H9 (cell line): ENCODE results near the gene KLF6. TPM values are rescaled to one million over a fixed set of nuclear protein-coding genes. Genes with fewer than 3 reads are reported as not detected.

ENCODE experiments used
- DNase-seq: peaks from one replicate; pipeline ENCODE4 v3.0.0-alpha.2; 2017
- H2AFZ ChIP-seq: one replicate; pipeline ENCODE4 v1.6.1; 2013; ENCODE audit warnings: mild to moderate bottlenecking, low read length, control low read depth, moderate library complexity
- H2AK5ac ChIP-seq: 2 replicates; pipeline ENCODE4 v1.6.1; 2013; ENCODE audit warnings: low read length, control low read depth, mixed read lengths; ENCODE audit not compliant: insufficient read length
- H2BK120ac ChIP-seq: one replicate; pipeline ENCODE4 v1.6.1; 2013; ENCODE audit warnings: low read depth, mild to moderate bottlenecking, low read length, control low read depth, inconsistent platforms; ENCODE audit not compliant: poor library complexity, severe bottlenecking
- H2BK12ac ChIP-seq: 2 replicates; pipeline ENCODE4 v1.6.1; 2013; ENCODE audit warnings: low read length, control low read depth, mixed read lengths, low read depth; ENCODE audit not compliant: insufficient read length
- H2BK15ac ChIP-seq: 2 replicates; pipeline ENCODE4 v1.6.1; 2013; ENCODE audit warnings: low read depth, low read length, control low read depth
- H2BK20ac ChIP-seq: one replicate; pipeline ENCODE4 v1.6.1; 2013; ENCODE audit warnings: low read depth, mild to moderate bottlenecking, low read length, control low read depth, inconsistent platforms; ENCODE audit not compliant: poor library complexity, severe bottlenecking
- H2BK5ac ChIP-seq: 2 replicates; pipeline ENCODE4 v1.6.1; 2013; ENCODE audit warnings: low read length, control low read depth, mixed read lengths; ENCODE audit not compliant: insufficient read length
- H3K14ac ChIP-seq: 2 replicates; pipeline ENCODE4 v1.6.1; 2013; ENCODE audit warnings: low read length, control low read depth; ENCODE audit not compliant: insufficient read depth
- H3K18ac ChIP-seq: 2 replicates; pipeline ENCODE4 v1.6.1; 2013; ENCODE audit warnings: low read depth, mild to moderate bottlenecking, mixed read lengths, low read length, control low read depth; ENCODE audit not compliant: insufficient read length
- H3K23ac ChIP-seq: 2 replicates; pipeline ENCODE4 v1.6.1; 2013; ENCODE audit warnings: low read length, control low read depth, mixed read lengths, low read depth; ENCODE audit not compliant: insufficient read length
- H3K23me2 ChIP-seq: 2 replicates; pipeline ENCODE4 v1.6.1; 2013; ENCODE audit warnings: low read depth, mild to moderate bottlenecking, mixed read lengths, low read length, control low read depth; ENCODE audit not compliant: insufficient read length, poor library complexity, severe bottlenecking
- H3K27ac ChIP-seq: 2 replicates; pipeline ENCODE4 v1.5.1; 2013; ENCODE audit warnings: low read length, control low read depth, mixed read lengths, low read depth; ENCODE audit not compliant: insufficient read length
- H3K27me3 ChIP-seq: 2 replicates; pipeline ENCODE4 v1.6.1; 2013; ENCODE audit warnings: low read length, control low read depth, inconsistent platforms; ENCODE audit not compliant: insufficient read depth
- H3K4ac ChIP-seq: 2 replicates; pipeline ENCODE4 v1.6.1; 2013; ENCODE audit warnings: low read depth, mild to moderate bottlenecking, control low read depth, inconsistent platforms, low read length, moderate library complexity
- H3K4me1 ChIP-seq: 2 replicates; pipeline ENCODE4 v1.6.1; 2013; ENCODE audit warnings: low read length, control low read depth, inconsistent platforms; ENCODE audit not compliant: insufficient read depth
- H3K4me2 ChIP-seq: 2 replicates; pipeline ENCODE4 v1.6.1; 2013; ENCODE audit warnings: low read length, control low read depth, mixed read lengths; ENCODE audit not compliant: insufficient read length, insufficient read depth
- H3K56ac ChIP-seq: 2 replicates; pipeline ENCODE4 v1.6.1; 2013; ENCODE audit warnings: low read depth, mild to moderate bottlenecking, mixed read lengths, low read length, control low read depth; ENCODE audit not compliant: insufficient read length
- H3K79me1 ChIP-seq: 2 replicates; pipeline ENCODE4 v1.6.1; 2013; ENCODE audit warnings: low read depth, mild to moderate bottlenecking, moderate library complexity, low read length, control low read depth, inconsistent platforms; ENCODE audit not compliant: insufficient read depth, poor library complexity, severe bottlenecking
- H3K79me2 ChIP-seq: 2 replicates; pipeline ENCODE4 v1.6.1; 2013; ENCODE audit warnings: low read length, control low read depth, inconsistent platforms; ENCODE audit not compliant: insufficient read depth
- H3K9ac ChIP-seq: 2 replicates; pipeline ENCODE4 v1.6.1; 2013; ENCODE audit warnings: low read length, control low read depth, mixed read lengths; ENCODE audit not compliant: insufficient read length; ENCODE audit errors: extremely low read depth
- H3K9me3 ChIP-seq: one replicate; pipeline ENCODE4 v1.6.1; 2013; ENCODE audit warnings: low read depth, low read length, inconsistent platforms; ENCODE audit not compliant: control insufficient read depth
- H3T11ph ChIP-seq: one replicate; pipeline ENCODE4 v1.6.1; 2013; ENCODE audit warnings: mild to moderate bottlenecking, low read length, control low read depth, inconsistent platforms
- H4K20me1 ChIP-seq: one replicate; pipeline ENCODE4 v1.6.1; 2013; ENCODE audit not compliant: control insufficient read depth, insufficient read length, insufficient read depth
- H4K5ac ChIP-seq: 2 replicates; pipeline ENCODE4 v1.6.1; 2013; ENCODE audit warnings: low read depth, mild to moderate bottlenecking, mixed read lengths, low read length, control low read depth; ENCODE audit not compliant: insufficient read length
- H4K8ac ChIP-seq: replicated peaks from 2 replicates; pipeline ENCODE4 v1.6.1; 2013; ENCODE audit warnings: low read length, control low read depth, mixed read lengths, low read depth; ENCODE audit not compliant: insufficient read length
- H4K91ac ChIP-seq: 2 replicates; pipeline ENCODE4 v1.6.1; 2013; ENCODE audit warnings: low read depth, mild to moderate bottlenecking, moderate library complexity, mixed read lengths, low read length, control low read depth; ENCODE audit not compliant: insufficient read length
- H3K27ac Mint-ChIP-seq, 3 experiments: 2 replicates in 2 of 3; 3 replicates in 1 of 3; pipeline ENCODE4 v1.8.0; 2020 to 2021; ENCODE audit warnings: mixed read lengths in 3 of 3, mild to moderate bottlenecking in 1 of 3, moderate library complexity in 1 of 3
- H3K27me3 Mint-ChIP-seq: 2 replicates; pipeline ENCODE4 v1.8.0; 2021; ENCODE audit warnings: low read depth, mild to moderate bottlenecking, moderate library complexity, mixed read lengths
- H3K36me3 Mint-ChIP-seq, 3 experiments: 2 replicates in 2 of 3; 3 replicates in 1 of 3; pipeline ENCODE4 v1.8.0; 2020 to 2021; ENCODE audit warnings: low read depth in 3 of 3, mixed read lengths in 3 of 3; ENCODE audit not compliant: insufficient read depth in 1 of 3
- H3K4me1 Mint-ChIP-seq, 2 experiments: 2 replicates each; pipeline ENCODE4 v1.8.0; 2020; ENCODE audit warnings: mixed read lengths in 2 of 2
- H3K4me3 Mint-ChIP-seq, 2 experiments: 2 replicates in 1 of 2; 3 replicates in 1 of 2; pipeline ENCODE4 v1.8.0; 2020 to 2021; ENCODE audit warnings: mild to moderate bottlenecking in 2 of 2, mixed read lengths in 2 of 2, moderate library complexity in 1 of 2
- H3K9me3 Mint-ChIP-seq, 2 experiments: 2 replicates in 1 of 2; 3 replicates in 1 of 2; pipeline ENCODE4 v1.8.0; 2020; ENCODE audit warnings: mild to moderate bottlenecking in 2 of 2, mixed read lengths in 2 of 2, moderate library complexity in 1 of 2
- WGBS: extraction: QIAGEN DNeasy Blood & Tissue Kit; methylation state at CpG from one replicate; pipeline ENCODE4 v1.1.7; 2013; ENCODE audit warnings: missing lambda C conversion rate, low lambda C conversion rate, mixed read lengths; ENCODE audit not compliant: insufficient read length; ENCODE audit errors: extremely low coverage; 5-methylcytosine and 5-hydroxymethylcytosine counted together
- total RNA-seq: library from RNA; stranded (reverse); gene quantifications from 2 replicates; pipeline ENCODE4 v1.2.1, GENCODE V29; 2021
- TF ChIP-seq, protein P1 (sequence below): fragments of 200-600 bp; sonication (generic); conservative IDR thresholded peaks from 3 replicates; pipeline ENCODE4 v1.8.0; 2021; ENCODE audit warnings: antibody characterized with exemption, mild to moderate bottlenecking

KLF6 gene
- total RNA-seq, 1 experiment from 2014 or later, result 19.3 TPM

- no peak overlapping the region for H3K27ac ChIP-seq
- H3K14ac ChIP-seq, result peak overlapping the region; percentile 74; the same call in 1 of the 2 replicates
- no peak overlapping the region for H2BK20ac ChIP-seq
- H3K9me3 ChIP-seq, result no peaks in the 10 kb centered on the region
- no CpG with 5 or more reads among the region's 76 CpGs for WGBS
- no peak overlapping the region for H3K23ac ChIP-seq
- H3K18ac ChIP-seq, result peak overlapping the region; percentile 78
- H4K8ac ChIP-seq, result no peak overlapping the region
- no peak overlapping the region for H2BK12ac ChIP-seq
- no peak overlapping the region for H2BK5ac ChIP-seq
- peaks cover 18 to 38% (median 37%) of the 10 kb centered on the region in 3 experiments for H3K36me3 Mint-ChIP-seq
- H2AK5ac ChIP-seq, result no peak overlapping the region
- peaks cover 5% of the 10 kb centered on the region for H3K79me1 ChIP-seq
- peak; percentile 98 for DNase-seq
- peaks cover 3% of the 10 kb centered on the region for H4K20me1 ChIP-seq
- peaks cover 8% of the 10 kb centered on the region; the same call in 1 of the 2 replicates for H3K4me1 ChIP-seq
- TF ChIP-seq, protein P1, sequence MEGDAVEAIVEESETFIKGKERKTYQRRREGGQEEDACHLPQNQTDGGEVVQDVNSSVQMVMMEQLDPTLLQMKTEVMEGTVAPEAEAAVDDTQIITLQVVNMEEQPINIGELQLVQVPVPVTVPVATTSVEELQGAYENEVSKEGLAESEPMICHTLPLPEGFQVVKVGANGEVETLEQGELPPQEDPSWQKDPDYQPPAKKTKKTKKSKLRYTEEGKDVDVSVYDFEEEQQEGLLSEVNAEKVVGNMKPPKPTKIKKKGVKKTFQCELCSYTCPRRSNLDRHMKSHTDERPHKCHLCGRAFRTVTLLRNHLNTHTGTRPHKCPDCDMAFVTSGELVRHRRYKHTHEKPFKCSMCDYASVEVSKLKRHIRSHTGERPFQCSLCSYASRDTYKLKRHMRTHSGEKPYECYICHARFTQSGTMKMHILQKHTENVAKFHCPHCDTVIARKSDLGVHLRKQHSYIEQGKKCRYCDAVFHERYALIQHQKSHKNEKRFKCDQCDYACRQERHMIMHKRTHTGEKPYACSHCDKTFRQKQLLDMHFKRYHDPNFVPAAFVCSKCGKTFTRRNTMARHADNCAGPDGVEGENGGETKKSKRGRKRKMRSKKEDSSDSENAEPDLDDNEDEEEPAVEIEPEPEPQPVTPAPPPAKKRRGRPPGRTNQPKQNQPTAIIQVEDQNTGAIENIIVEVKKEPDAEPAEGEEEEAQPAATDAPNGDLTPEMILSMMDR, result no peak
- peaks cover 29% of the 10 kb centered on the region; the same call in 1 of the 2 replicates for H3K79me2 ChIP-seq
- H2AFZ ChIP-seq, result no peak overlapping the region
- H3T11ph ChIP-seq, result no peak overlapping the region
- H3K9me3 Mint-ChIP-seq, result peaks cover 5% of the 10 kb centered on the region in 2 experiments; a peak in 4 of 5 replicates
- H3K56ac ChIP-seq, result no peak overlapping the region
- peak overlapping the region; percentile 72 for H3K4me2 ChIP-seq
- H3K27me3 Mint-ChIP-seq, result peaks cover 4% of the 10 kb centered on the region
- peak overlapping the region; percentile 98 to 99 (median 99) for H3K27ac Mint-ChIP-seq
- peak overlapping the region; percentile 90; the same call in 1 of the 2 replicates for H3K4ac ChIP-seq
- H4K91ac ChIP-seq, result peak overlapping the region; percentile 21
- H3K4me1 Mint-ChIP-seq, result peaks cover 40 to 45% of the 10 kb centered on the region in 2 experiments
- peak overlapping the region; percentile 59 for H3K9ac ChIP-seq
- H2BK15ac ChIP-seq, result no peak overlapping the region
- H3K23me2 ChIP-seq, result peaks cover 22% of the 10 kb centered on the region
- H3K4me3 Mint-ChIP-seq, result peak overlapping the region; percentile 88 to 95
- peak overlapping the region; percentile 90 for H2BK120ac ChIP-seq
- H4K5ac ChIP-seq, result peak overlapping the region; percentile 7
- no peaks in the 10 kb centered on the region for H3K27me3 ChIP-seq
These were observed 342 bp upstream of the KLF6 start for GRCh38 chr10:3785251-3785850.
